Measurements from ENCODE around the gene CR1L. TPM values are rescaled to one million over a fixed set of nuclear protein-coding genes. Genes with fewer than 3 reads are reported as not detected.
"Not testable (repeated sequence)": the region's sequence is repeated elsewhere in the genome, so short reads cannot be mapped to it uniquely, and the experiment has no call there.

The CR1L gene
- total RNA-seq, 3 donors from 2014 or later (not counting 1 experiment from before 2014, with no cell fraction given) = 0.98 TPM; not detected in 2

DNA sequence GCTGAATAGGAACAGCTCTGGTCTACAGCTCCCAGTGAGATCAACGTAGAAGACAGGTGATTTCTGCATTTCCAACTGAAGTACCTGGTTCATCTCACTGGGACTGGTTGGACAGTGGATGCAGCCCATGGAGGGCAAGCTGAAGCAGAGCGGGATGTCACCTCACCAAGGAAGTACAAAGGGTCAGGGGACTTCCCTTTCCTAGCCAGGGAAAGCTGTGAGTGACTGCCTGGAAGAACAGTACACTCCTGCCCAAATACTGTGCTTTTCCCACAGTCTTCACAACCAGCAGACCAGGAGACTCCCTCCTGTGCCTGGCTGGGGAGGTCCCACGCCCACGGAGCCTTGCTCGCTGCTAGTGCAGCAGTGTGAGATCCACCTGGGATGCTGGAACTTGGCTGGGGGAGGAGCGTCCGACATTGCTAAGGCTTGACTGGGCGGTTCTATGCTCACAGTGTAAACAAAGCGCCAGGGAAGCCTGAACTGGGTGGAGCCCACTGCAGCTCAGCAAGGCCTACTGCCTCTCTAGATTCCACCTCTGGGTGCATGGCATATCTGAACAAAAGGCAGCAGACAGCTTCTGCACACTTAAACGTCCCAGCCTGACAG is 14.7 kb downstream of the CR1L start:
- Mint-ChIP-seq H3K4me1 (no peaks in the 10 kb centered on the region), H3K27me3 (ENCODE audit: low read depth in 2 of 2) (peaks cover 18 to 20% of the 10 kb centered on the region in 2 donors), H3K36me3 (no peaks in the 10 kb centered on the region), H3K4me3 (no peak overlapping the region), H3K27ac (no peak overlapping the region), H3K9me3 (no peaks in the 10 kb centered on the region)
- Histone ChIP-seq H3K27me3 (ENCODE audit: control insufficient read depth, insufficient read depth, low read length) (no peaks in the 10 kb centered on the region), H3K36me3 (ENCODE audit: control insufficient read depth, insufficient read depth, low read length) (no peaks in the 10 kb centered on the region), H3K4me1 (ENCODE audit: control insufficient read depth, insufficient read depth, low read length) (no peaks in the 10 kb centered on the region), H3K4me3 (ENCODE audit: low read length) (no peak overlapping the region), H3K9me3 (ENCODE audit: control insufficient read depth, insufficient read depth, low read length) (no peaks in the 10 kb centered on the region), H3K27ac (ENCODE audit: low read length) (no peak overlapping the region)
- intact Hi-C loops (cut with micrococcal nuclease) = loop anchor here (10.0 kb wide), 1 partner anchor 135 kb away; no protein-coding TSS in a partner anchor
- ATAC-seq (no peak), DNase-seq (no peak)
- TF ChIP-seq, protein P1, sequence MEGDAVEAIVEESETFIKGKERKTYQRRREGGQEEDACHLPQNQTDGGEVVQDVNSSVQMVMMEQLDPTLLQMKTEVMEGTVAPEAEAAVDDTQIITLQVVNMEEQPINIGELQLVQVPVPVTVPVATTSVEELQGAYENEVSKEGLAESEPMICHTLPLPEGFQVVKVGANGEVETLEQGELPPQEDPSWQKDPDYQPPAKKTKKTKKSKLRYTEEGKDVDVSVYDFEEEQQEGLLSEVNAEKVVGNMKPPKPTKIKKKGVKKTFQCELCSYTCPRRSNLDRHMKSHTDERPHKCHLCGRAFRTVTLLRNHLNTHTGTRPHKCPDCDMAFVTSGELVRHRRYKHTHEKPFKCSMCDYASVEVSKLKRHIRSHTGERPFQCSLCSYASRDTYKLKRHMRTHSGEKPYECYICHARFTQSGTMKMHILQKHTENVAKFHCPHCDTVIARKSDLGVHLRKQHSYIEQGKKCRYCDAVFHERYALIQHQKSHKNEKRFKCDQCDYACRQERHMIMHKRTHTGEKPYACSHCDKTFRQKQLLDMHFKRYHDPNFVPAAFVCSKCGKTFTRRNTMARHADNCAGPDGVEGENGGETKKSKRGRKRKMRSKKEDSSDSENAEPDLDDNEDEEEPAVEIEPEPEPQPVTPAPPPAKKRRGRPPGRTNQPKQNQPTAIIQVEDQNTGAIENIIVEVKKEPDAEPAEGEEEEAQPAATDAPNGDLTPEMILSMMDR (IDR thresholded peaks at IDR 0.05) = no peak
- 77% methylated on average over 10 of the region's 10 CpGs for WGBS (ENCODE audit: insufficient coverage)

DNA sequence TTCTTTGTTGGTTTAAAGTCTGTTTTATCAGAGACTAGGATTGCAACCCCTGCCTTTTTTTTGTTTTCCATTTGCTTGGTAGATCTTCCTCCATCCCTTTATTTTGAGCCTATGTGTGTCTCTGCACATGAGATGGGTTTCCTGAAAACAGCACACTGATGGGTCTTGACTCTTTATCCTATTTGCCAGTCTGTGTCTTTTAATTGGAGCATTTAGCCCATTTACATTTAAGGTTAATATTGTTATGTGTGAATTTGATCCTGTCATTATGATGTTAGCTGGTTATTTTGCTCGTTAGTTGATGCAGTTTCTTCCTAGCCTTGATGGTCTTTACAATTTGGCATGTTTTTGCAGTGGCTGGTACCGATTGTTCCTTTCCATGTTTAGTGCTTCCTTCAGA is 16.5 kb downstream of the CR1L start:
- H3K27me3 ChIP-seq (ENCODE audit: control insufficient read depth, insufficient read depth, low read length); DNase-seq; H3K4me3 Mint-ChIP-seq; H3K36me3 Mint-ChIP-seq; intact Hi-C loops (cut with micrococcal nuclease); ATAC-seq; H3K27ac Mint-ChIP-seq; H3K9me3 Mint-ChIP-seq; H3K9me3 ChIP-seq (ENCODE audit: control insufficient read depth, insufficient read depth, low read length); H3K4me1 ChIP-seq (ENCODE audit: control insufficient read depth, insufficient read depth, low read length); H3K27ac ChIP-seq (ENCODE audit: low read length); H3K4me3 ChIP-seq (ENCODE audit: low read length); H3K4me1 Mint-ChIP-seq; H3K36me3 ChIP-seq (ENCODE audit: control insufficient read depth, insufficient read depth, low read length): not testable (repeated sequence)
- H3K27me3 Mint-ChIP-seq (ENCODE audit: low read depth in 2 of 2) = peaks cover 22 to 29% of the 10 kb centered on the region in 2 donors
- no CpG with 5 or more reads among the region's 2 CpGs for WGBS (ENCODE audit: insufficient coverage)

DNA sequence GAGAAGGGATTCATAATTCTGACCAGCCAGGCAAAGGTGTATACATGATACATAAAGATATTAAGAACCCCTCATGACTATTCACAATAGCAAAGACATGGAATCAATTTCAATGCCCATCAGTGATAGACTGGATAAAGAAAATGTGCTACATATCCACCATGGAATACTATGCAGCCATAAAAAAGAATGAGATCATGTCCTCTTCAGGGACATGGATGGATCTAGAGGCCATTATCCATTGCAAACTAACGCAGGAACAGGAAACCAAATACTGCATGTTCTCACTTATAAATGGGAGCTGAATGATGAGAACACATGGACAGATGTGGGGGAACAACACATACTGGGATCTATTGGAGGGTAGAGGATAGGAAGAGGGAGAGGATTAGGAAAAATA is 21.4 kb downstream of the CR1L start:
- no peak for ATAC-seq
- DNase-seq = no peak
- Histone ChIP-seq H3K9me3 (ENCODE audit: control insufficient read depth, insufficient read depth, low read length) (no peaks in the 10 kb centered on the region), H3K27ac (ENCODE audit: low read length) (no peak overlapping the region), H3K4me1 (ENCODE audit: control insufficient read depth, insufficient read depth, low read length) (no peaks in the 10 kb centered on the region), H3K27me3 (ENCODE audit: control insufficient read depth, insufficient read depth, low read length) (peaks cover 3% of the 10 kb centered on the region), H3K4me3 (ENCODE audit: low read length) (no peak overlapping the region), H3K36me3 (ENCODE audit: control insufficient read depth, insufficient read depth, low read length) (no peaks in the 10 kb centered on the region)
- peaks cover 47 to 60% of the 10 kb centered on the region in 2 donors for H3K27me3 Mint-ChIP-seq (ENCODE audit: low read depth in 2 of 2)
- H3K9me3 Mint-ChIP-seq = no peaks in the 10 kb centered on the region
- H3K4me1 Mint-ChIP-seq = no peaks in the 10 kb centered on the region
- TF ChIP-seq, protein P1 (IDR thresholded peaks at IDR 0.05) = no peak
- no peak overlapping the region for H3K27ac Mint-ChIP-seq
- intact Hi-C loops (cut with micrococcal nuclease) = no loop called here
- H3K4me3 Mint-ChIP-seq = no peak overlapping the region
- WGBS (ENCODE audit: insufficient coverage) = 100% methylated on average over 1 of the region's 1 CpG
- H3K36me3 Mint-ChIP-seq = no peaks in the 10 kb centered on the region

DNA sequence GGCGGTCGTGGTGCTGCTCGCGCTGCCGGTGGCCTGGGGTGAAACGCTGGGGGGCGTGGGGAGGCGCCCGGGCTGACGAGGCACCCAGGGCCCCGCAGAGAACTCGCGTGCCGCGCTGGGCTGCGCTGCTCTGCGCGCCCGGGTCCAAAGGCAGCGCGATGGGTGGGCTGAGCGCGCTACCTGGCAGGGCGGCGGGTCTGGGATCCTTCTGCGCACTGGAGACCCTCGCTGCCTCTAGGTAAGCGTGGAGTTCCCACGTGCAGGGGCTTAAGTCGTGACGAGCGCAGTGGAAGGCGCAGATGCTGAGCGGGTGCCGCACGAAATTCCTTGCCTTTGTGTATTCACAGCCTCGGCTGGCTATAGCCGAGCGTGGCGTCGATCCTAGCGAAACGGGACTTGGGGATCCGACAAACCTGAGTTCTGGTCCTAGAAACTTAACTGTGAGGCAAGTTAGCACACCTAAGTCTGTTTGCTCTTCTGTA is 24.6 kb downstream of the CR1L start:
- H3K4me3 Mint-ChIP-seq = no peak overlapping the region
- WGBS (ENCODE audit: insufficient coverage) = 13% methylated on average over 44 of the region's 44 CpGs
- no peak overlapping the region for H3K4me3 ChIP-seq (ENCODE audit: low read length)

More for the DNA sequence above, 24.6 kb downstream of the CR1L start:
- no peaks in the 10 kb centered on the region for H3K4me1 Mint-ChIP-seq
- no peaks in the 10 kb centered on the region for H3K4me1 ChIP-seq (ENCODE audit: control insufficient read depth, insufficient read depth, low read length)
- peaks cover 5% of the 10 kb centered on the region for H3K27me3 ChIP-seq (ENCODE audit: control insufficient read depth, insufficient read depth, low read length)
- TF ChIP-seq, protein P1 (IDR thresholded peaks at IDR 0.05) = no peak
- H3K9me3 Mint-ChIP-seq = no peaks in the 10 kb centered on the region
- H3K9me3 ChIP-seq (ENCODE audit: control insufficient read depth, insufficient read depth, low read length) = no peaks in the 10 kb centered on the region
- H3K36me3 Mint-ChIP-seq = no peaks in the 10 kb centered on the region
- no peaks in the 10 kb centered on the region for H3K36me3 ChIP-seq (ENCODE audit: control insufficient read depth, insufficient read depth, low read length)
- DNase-seq = no peak
- no peak overlapping the region for H3K27ac Mint-ChIP-seq
- H3K27me3 Mint-ChIP-seq (ENCODE audit: low read depth in 2 of 2) = peaks cover 50 to 67% of the 10 kb centered on the region in 2 donors
- no peak for ATAC-seq
- H3K27ac ChIP-seq (ENCODE audit: low read length) = no peak overlapping the region
- intact Hi-C loops (cut with micrococcal nuclease) = no loop called here
